KMS-11 (cell line): ENCODE measurements around the gene MARCHF10.

Source experiments
- H2AFZ ChIP-seq: fragments of 200-600 bp; sonication (generic); 2 replicates; pipeline ENCODE4 v1.6.1; 2016; ENCODE audit warnings: antibody characterized with exemption, mixed run types, low read depth
- H3K27ac ChIP-seq: fragments of 200-600 bp; sonication (generic); 2 replicates; pipeline ENCODE4 v1.6.1; 2016; ENCODE audit warnings: mild to moderate bottlenecking, mixed run types
- H3K27me3 ChIP-seq: fragments of 200-600 bp; sonication (generic); 2 replicates; pipeline ENCODE4 v1.6.1; 2017; ENCODE audit warnings: mild to moderate bottlenecking, low read depth, mixed run types, moderate library complexity; ENCODE audit not compliant: insufficient read depth
- H3K36me3 ChIP-seq: fragments of 200-600 bp; sonication (generic); 2 replicates; pipeline ENCODE4 v1.6.1; 2017; ENCODE audit warnings: mild to moderate bottlenecking, mixed run types; ENCODE audit not compliant: insufficient read depth
- H3K4me1 ChIP-seq: fragments of 200-600 bp; sonication (generic); 2 replicates; pipeline ENCODE4 v1.6.1; 2016; ENCODE audit warnings: mild to moderate bottlenecking, low read depth, mixed run types; ENCODE audit not compliant: poor library complexity, severe bottlenecking
- H3K4me2 ChIP-seq: fragments of 200-600 bp; sonication (generic); 2 replicates; pipeline ENCODE4 v1.7.0; 2016; ENCODE audit warnings: mild to moderate bottlenecking, mixed run types
- H3K4me3 ChIP-seq: fragments of 200-600 bp; sonication (generic); IDR thresholded peaks from 2 replicates; pipeline ENCODE4 v1.6.1; 2017; ENCODE audit warnings: low read depth, low read length, mixed read lengths; ENCODE audit not compliant: insufficient read depth
- H3K79me2 ChIP-seq: fragments of 200-600 bp; sonication (generic); 2 replicates; pipeline ENCODE4 v1.6.1; 2016; ENCODE audit warnings: low read depth, mixed run types; ENCODE audit not compliant: insufficient read depth
- H3K9ac ChIP-seq: fragments of 200-600 bp; sonication (generic); 2 replicates; pipeline ENCODE4 v1.6.1; 2016; ENCODE audit warnings: mild to moderate bottlenecking, mixed run types
- H4K20me1 ChIP-seq: fragments of 200-600 bp; sonication (generic); 2 replicates; pipeline ENCODE4 v1.6.1; 2016; ENCODE audit warnings: mild to moderate bottlenecking, mixed run types; ENCODE audit not compliant: insufficient read depth
- TF ChIP-seq, protein P1 (sequence below): fragments of 200-600 bp; sonication (generic); conservative IDR thresholded peaks from 2 replicates; pipeline ENCODE4 v1.6.1; 2017; ENCODE audit warnings: low read depth, mild to moderate bottlenecking, antibody characterized with exemption, low read length, moderate library complexity, mixed read lengths

MARCHF10 gene

DNA sequence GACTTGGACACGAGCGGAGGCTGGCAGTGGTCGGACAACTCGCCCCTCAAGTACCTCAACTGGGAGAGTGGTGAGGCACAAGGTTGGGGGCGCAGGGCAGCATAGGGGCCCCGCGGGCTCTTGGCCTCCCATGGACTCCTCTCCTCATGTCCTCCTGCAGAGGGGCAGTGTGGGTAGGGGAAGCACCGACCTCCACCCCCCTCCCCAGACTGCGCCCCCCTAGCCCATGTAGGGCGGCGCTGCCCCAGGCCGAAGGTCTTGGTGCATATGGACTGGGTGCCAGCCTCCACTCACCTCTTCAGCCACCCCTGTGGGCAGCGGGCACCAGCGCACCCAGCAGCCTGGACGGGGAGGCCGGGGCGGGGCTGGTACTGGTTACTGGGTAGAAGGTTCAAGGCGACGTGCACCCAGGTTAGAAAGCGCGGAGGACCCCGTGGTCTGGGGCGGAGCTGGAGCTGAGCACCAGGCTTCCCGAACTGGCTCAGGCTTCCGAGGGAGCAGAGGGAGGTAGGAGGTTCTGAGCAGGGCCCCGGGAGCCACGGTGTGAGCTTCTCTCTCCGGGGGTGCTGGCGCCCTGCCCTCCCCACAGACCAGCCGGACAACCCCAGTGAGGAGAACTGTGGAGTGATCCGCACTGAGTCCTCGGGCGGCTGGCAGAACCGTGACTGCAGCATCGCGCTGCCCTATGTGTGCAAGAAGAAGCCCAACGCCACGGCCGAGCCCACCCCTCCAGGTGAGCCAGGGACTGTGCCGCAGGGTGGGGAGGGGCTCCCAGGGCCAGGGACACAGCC, 141.1 kb downstream of the MARCHF10 start:
- Histone ChIP-seq H3K4me3 (no peak overlapping the region), H2AFZ (no peak overlapping the region), H3K27ac (no peak overlapping the region), H3K79me2 (no peaks in the 10 kb centered on the region), H4K20me1 (no peaks in the 10 kb centered on the region), H3K9ac (no peak overlapping the region), H3K4me2 (no peak overlapping the region), H3K4me1 (no peaks in the 10 kb centered on the region), H3K36me3 (no peaks in the 10 kb centered on the region), H3K27me3 (no peaks in the 10 kb centered on the region)
- TF ChIP-seq, protein P1, sequence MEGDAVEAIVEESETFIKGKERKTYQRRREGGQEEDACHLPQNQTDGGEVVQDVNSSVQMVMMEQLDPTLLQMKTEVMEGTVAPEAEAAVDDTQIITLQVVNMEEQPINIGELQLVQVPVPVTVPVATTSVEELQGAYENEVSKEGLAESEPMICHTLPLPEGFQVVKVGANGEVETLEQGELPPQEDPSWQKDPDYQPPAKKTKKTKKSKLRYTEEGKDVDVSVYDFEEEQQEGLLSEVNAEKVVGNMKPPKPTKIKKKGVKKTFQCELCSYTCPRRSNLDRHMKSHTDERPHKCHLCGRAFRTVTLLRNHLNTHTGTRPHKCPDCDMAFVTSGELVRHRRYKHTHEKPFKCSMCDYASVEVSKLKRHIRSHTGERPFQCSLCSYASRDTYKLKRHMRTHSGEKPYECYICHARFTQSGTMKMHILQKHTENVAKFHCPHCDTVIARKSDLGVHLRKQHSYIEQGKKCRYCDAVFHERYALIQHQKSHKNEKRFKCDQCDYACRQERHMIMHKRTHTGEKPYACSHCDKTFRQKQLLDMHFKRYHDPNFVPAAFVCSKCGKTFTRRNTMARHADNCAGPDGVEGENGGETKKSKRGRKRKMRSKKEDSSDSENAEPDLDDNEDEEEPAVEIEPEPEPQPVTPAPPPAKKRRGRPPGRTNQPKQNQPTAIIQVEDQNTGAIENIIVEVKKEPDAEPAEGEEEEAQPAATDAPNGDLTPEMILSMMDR = no peak

DNA sequence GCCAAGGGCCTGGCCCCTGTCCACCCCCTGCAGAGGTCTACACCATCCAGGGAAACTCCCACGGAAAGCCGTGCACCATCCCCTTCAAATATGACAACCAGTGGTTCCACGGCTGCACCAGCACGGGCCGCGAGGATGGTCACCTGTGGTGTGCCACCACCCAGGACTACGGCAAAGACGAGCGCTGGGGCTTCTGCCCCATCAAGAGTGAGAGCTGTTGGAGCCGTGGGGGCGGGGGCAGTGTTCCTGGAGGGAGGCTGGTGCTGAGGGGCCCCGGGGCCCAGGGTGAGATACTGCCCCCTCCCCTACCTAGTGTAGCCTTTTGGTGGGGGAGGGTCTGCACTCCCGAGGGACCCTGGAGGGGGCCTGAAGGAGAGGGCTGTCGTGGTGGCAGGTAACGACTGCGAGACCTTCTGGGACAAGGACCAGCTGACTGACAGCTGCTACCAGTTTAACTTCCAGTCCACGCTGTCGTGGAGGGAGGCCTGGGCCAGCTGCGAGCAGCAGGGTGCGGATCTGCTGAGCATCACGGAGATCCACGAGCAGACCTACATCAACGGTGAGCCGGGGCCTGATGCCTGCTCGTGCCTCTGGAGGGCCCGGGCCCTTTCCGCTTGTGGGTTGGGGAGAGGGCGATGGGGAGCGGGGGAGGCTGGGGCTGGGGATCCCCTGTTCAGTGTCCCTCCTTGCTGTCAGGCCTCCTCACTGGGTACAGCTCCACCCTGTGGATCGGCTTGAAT, 141.9 kb downstream of the MARCHF10 start:
- no peaks in the 10 kb centered on the region for H3K79me2 ChIP-seq
- no peaks in the 10 kb centered on the region for H3K4me1 ChIP-seq
- H3K27ac ChIP-seq = no peak overlapping the region
- no peak overlapping the region for H3K4me2 ChIP-seq
- H3K27me3 ChIP-seq = no peaks in the 10 kb centered on the region
- no peaks in the 10 kb centered on the region for H4K20me1 ChIP-seq
- TF ChIP-seq, protein P1 = no peak
- H3K9ac ChIP-seq = no peak overlapping the region
- no peak overlapping the region for H3K4me3 ChIP-seq
- no peak overlapping the region for H2AFZ ChIP-seq
- no peaks in the 10 kb centered on the region for H3K36me3 ChIP-seq

DNA sequence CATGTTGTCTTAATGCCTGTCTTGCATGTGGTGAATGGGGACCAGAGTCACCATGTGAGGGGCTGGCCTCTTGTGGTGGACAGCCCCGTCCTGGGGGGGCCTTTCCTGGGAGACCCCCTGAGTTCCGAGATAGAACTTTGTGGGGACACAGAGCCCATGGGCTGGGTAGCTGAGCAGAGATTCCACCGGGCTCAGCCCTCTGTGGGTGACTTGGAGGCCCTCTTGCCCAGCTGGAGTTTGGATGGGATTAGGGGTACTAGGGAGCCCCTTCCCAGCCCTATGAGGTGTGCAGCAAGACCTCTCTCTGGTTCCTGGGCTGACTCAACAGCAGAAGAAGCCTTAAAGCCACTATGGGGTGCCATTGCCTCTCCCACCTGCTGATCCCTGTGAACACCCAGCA, 142.5 kb downstream of the MARCHF10 start:
- no peak overlapping the region for H3K9ac ChIP-seq
- H3K79me2 ChIP-seq = no peaks in the 10 kb centered on the region
- H3K4me3 ChIP-seq = no peak overlapping the region
- no peaks in the 10 kb centered on the region for H4K20me1 ChIP-seq
- H3K36me3 ChIP-seq = no peaks in the 10 kb centered on the region
- TF ChIP-seq, protein P1 = no peak
- no peak overlapping the region for H2AFZ ChIP-seq
- no peak overlapping the region for H3K4me2 ChIP-seq
- no peaks in the 10 kb centered on the region for H3K4me1 ChIP-seq
- no peaks in the 10 kb centered on the region for H3K27me3 ChIP-seq
- no peak overlapping the region for H3K27ac ChIP-seq

DNA sequence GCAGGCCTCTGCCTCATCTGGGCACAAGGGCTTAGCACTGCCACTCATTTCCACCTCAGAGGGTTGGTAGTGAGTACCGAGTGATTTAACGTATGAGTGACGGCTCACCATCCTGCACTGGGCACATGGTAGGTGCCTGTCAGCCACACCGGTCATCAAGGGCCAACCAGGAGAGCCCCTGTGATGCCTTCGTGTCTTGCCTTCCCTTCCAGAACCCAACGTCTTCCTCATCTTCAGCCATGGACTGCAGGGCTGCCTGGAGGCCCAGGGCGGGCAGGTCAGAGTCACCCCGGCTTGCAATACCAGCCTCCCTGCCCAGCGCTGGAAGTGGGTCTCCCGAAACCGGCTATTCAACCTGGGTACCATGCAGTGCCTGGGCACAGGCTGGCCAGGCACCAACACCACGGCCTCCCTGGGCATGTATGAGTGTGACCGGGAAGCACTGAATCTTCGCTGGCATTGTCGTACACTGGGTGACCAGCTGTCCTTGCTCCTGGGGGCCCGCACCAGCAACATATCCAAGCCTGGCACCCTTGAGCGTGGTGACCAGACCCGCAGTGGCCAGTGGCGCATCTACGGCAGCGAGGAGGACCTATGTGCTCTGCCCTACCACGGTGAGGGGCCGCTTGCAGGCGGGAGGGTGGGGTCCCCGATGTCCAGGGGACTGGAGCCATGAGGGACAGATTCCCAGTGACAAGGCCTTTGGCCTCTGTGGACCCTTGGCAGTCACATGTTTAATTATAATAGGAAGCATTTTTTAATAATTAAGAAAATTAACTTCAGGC, 143.6 kb downstream of the MARCHF10 start:
- Histone ChIP-seq H3K79me2 (no peaks in the 10 kb centered on the region), H2AFZ (no peak overlapping the region), H3K27ac (no peak overlapping the region), H3K27me3 (no peaks in the 10 kb centered on the region), H3K4me1 (no peaks in the 10 kb centered on the region), H3K4me2 (no peak overlapping the region), H4K20me1 (no peaks in the 10 kb centered on the region), H3K9ac (no peak overlapping the region), H3K36me3 (no peaks in the 10 kb centered on the region), H3K4me3 (no peak overlapping the region)
- TF ChIP-seq, protein P1 = no peak
